Fibroblast of the aortic adventitia (primary cell): ENCODE measurements around the gene OR6B1. TPM values are rescaled to one million over a fixed set of nuclear protein-coding genes. Genes with fewer than 3 reads are reported as not detected.

Experiments
- DNase-seq: peaks from one replicate; pipeline ENCODE4 v3.0.0-alpha.2; 2010; ENCODE audit warnings: low read depth
- H3K4me3 ChIP-seq: 2 replicates; pipeline ENCODE4 v1.5.1; 2011; ENCODE audit warnings: low read depth, mild to moderate bottlenecking, control low read depth, low read length, moderate library complexity
- CTCF ChIP-seq: IDR thresholded peaks from 2 replicates; pipeline ENCODE4 v1.5.1; 2011; ENCODE audit warnings: mild to moderate bottlenecking, low read length, control low read depth, inconsistent platforms; ENCODE audit not compliant: insufficient read depth
- total RNA-seq: library from RNA; depleted of rRNA; stranded (reverse); fragments of >200 nt; gene quantifications from 2 replicates; pipeline ENCODE4 v1.2.3, GENCODE V29; 2012; ENCODE audit warnings: low replicate concordance

Gene OR6B1
- total RNA-seq, 1 donor = not detected

DNA sequence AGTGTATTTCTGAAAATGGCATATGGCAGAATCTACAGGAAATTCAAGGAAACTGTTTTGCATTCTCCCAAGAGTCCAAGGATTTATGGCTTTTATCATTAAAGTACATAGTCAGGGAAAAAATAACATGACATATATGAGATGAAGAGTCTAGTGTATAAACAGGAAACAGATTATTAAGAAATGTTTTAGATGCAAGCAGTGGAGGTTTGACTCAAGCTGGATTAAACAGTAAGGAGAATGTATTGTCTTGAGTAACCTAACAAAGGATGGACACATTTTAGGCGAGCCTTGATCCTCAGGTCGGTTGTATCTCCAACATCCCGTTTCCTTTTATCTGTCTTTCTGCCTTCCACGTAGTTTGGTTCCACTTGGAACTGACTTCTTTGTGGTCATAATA lies 17.9 kb downstream of the OR6B1 start:
- no peak for TF ChIP-seq CTCF
- DNase-seq = no peak
- no peak overlapping the region for H3K4me3 ChIP-seq

DNA sequence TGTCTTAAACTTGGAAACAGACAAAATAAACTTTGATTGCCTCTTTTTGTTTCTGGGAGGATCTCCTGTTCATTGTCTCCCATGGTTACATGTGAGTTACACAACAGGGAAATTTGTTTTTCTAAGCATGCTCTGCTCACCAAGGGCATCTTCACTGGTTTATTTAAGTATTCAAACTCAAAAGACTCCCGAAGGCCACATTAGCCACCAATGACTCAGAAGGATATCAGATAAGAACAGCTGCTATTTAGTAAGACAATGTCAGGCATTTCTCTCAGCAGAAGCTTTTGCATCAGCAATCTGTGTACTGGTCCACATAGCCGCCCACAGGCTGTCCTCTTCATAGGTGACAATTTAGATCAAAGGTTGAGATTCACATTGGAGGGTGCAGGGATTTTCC lies 19.3 kb downstream of the OR6B1 start:
- H3K4me3 ChIP-seq = no peak overlapping the region
- DNase-seq = peak; percentile 92
- TF ChIP-seq CTCF = no peak

GRCh38 chr7:144020340-144020739 lies 20.2 kb downstream of the OR6B1 start:
- H3K4me3 ChIP-seq = no peak overlapping the region
- TF ChIP-seq CTCF = no peak
- DNase-seq = no peak

DNA sequence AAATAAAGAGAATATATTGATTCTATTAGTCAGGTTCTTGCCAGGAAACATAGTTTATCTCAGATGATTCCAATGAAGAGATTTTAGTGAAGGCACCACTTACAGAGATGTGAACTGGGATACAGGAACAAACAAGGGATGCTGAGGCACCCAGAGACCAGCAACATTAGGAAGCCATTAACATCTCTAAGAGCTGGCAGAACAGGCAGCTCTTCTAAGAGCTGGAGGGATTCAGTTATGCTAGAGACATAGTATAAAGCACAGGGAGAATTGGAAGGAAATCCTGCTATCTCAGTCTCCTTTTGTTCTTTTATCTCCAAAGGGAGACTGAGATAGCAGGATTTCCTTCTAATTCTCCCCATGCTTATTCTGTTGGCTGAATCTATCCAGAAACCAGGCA lies 22.0 kb downstream of the OR6B1 start:
- DNase-seq = no peak
- no peak for TF ChIP-seq CTCF
- H3K4me3 ChIP-seq = no peak overlapping the region

- H3K4me3 ChIP-seq = no peak overlapping the region
- DNase-seq = no peak
- TF ChIP-seq CTCF = no peak
These were observed 23.2 kb downstream of the OR6B1 start for GRCh38 chr7:144023171-144023827.

- DNase-seq = no peak
- no peak for TF ChIP-seq CTCF
- no peak overlapping the region for H3K4me3 ChIP-seq
These were observed 24.1 kb downstream of the OR6B1 start for GRCh38 chr7:144024213-144024612.
